Urinary bladder (tissue), 4 donors: ENCODE data around the gene FAM180B. TPM values are rescaled to one million over a fixed set of nuclear protein-coding genes. Genes with fewer than 3 reads are reported as not detected.

Source experiments
- DNase-seq: peaks from one replicate; pipeline ENCODE4 v3.0.0-alpha.2; 2015; ENCODE audit errors: extremely low spot score
- H3K27ac ChIP-seq: one replicate; pipeline ENCODE4 v1.5.1; 2013; ENCODE audit warnings: low read depth, mild to moderate bottlenecking, moderate library complexity
- H3K36me3 ChIP-seq: one replicate; pipeline ENCODE4 v1.6.1; 2013; ENCODE audit warnings: mild to moderate bottlenecking, moderate library complexity; ENCODE audit not compliant: insufficient read depth
- H3K4me1 ChIP-seq: one replicate; pipeline ENCODE4 v1.6.1; 2013; ENCODE audit warnings: mild to moderate bottlenecking, moderate library complexity; ENCODE audit not compliant: insufficient read depth
- H3K4me3 ChIP-seq: one replicate; pipeline ENCODE4 v1.5.1; 2013; ENCODE audit warnings: low read depth, low read length
- WGBS: extraction: QIAGEN DNeasy Blood & Tissue Kit; methylation state at CpG from one replicate; pipeline ENCODE4 v1.1.7; 2013; 5-methylcytosine and 5-hydroxymethylcytosine counted together
- polyA plus RNA-seq: library from polyadenylated mRNA; stranded (reverse); fragments of 200-250 nt; gene quantifications from one replicate; pipeline ENCODE4 v1.2.3, GENCODE V29; 2013
- total RNA-seq: library from RNA; depleted of rRNA; stranded (reverse); fragments of >200 nt; gene quantifications from one replicate; pipeline ENCODE4 v1.2.3, GENCODE V29; 2014
- donor health status: healthy with polysubstance abuse.
- donor health status: healthy.

Gene FAM180B
- total and polyA plus RNA-seq, 2 donors = 0.10 to 0.32 TPM

- 88% methylated on average over 11 of the region's 11 CpGs for WGBS
- no peaks in the 10 kb centered on the region for H3K4me1 ChIP-seq
- H3K27ac ChIP-seq = no peak overlapping the region
- peaks cover 5% of the 10 kb centered on the region for H3K36me3 ChIP-seq
- H3K4me3 ChIP-seq = no peak overlapping the region
- DNase-seq = no peak
Measured at GRCh38 chr11:47573321-47573720, 13.2 kb upstream of the FAM180B start.

- DNase-seq = no peak
- H3K4me1 ChIP-seq = no peaks in the 10 kb centered on the region
- H3K27ac ChIP-seq = no peak overlapping the region
- peaks cover 1% of the 10 kb centered on the region for H3K36me3 ChIP-seq
- 41% methylated on average over 13 of the region's 13 CpGs for WGBS
- H3K4me3 ChIP-seq = no peak overlapping the region
Measured at GRCh38 chr11:47577460-47578041, 8.9 kb upstream of the FAM180B start.

- Histone ChIP-seq H3K27ac (peak within 1 kb of the TSS; percentile 81), H3K4me1 (no peaks in the 10 kb centered on the region), H3K4me3 (peak within 1 kb of the TSS; percentile 88), H3K36me3 (no peaks in the 10 kb centered on the region)
- WGBS = under 1% methylated on average over 72 of the region's 72 CpGs
- peak; percentile 85 for DNase-seq
Measured at GRCh38 chr11:47578524-47579494, 7.7 kb upstream of the FAM180B start, which contains the start of the genes KBTBD4 and NDUFS3. KBTBD4 (minus strand) TSS chr11:47578970; CDS start chr11:47578951, 19 bp downstream. NDUFS3 (plus strand) TSS chr11:47579074; CDS start chr11:47579092, 18 bp downstream.

GRCh38 chr11:47583844-47584243, 2.6 kb upstream of the FAM180B start:
- Histone ChIP-seq H3K4me3 (no peak overlapping the region), H3K36me3 (no peaks in the 10 kb centered on the region), H3K27ac (no peak overlapping the region), H3K4me1 (no peaks in the 10 kb centered on the region)
- no peak for DNase-seq
- 83% methylated on average over 5 of the region's 5 CpGs for whole genome bisulfite sequencing

GRCh38 chr11:47587039-47587716, 700 bp downstream of the FAM180B start:
- Histone ChIP-seq H3K4me1 (no peaks in the 10 kb centered on the region), H3K27ac (no peak overlapping the region), H3K36me3 (no peaks in the 10 kb centered on the region), H3K4me3 (no peak overlapping the region)
- WGBS = 72% methylated on average over 6 of the region's 6 CpGs
- no peak for DNase-seq

- no peak for DNase-seq
- Histone ChIP-seq H3K4me1 (no peaks in the 10 kb centered on the region), H3K4me3 (no peak overlapping the region), H3K36me3 (no peaks in the 10 kb centered on the region), H3K27ac (no peak overlapping the region)
- WGBS = 72% methylated on average over 14 of the region's 14 CpGs
Measured at GRCh38 chr11:47587723-47588326, 1.3 kb downstream of the FAM180B start.

- Histone ChIP-seq H3K36me3 (no peaks in the 10 kb centered on the region), H3K27ac (no peak overlapping the region), H3K4me3 (peak overlapping the region; percentile 35), H3K4me1 (no peaks in the 10 kb centered on the region)
- DNase-seq = no peak
- 76% methylated on average over 11 of the region's 11 CpGs for WGBS
Measured at GRCh38 chr11:47589118-47589517, 2.6 kb downstream of the FAM180B start.

GRCh38 chr11:47589584-47589976, 3.1 kb downstream of the FAM180B start:
- WGBS = 28% methylated on average over 51 of the region's 51 CpGs
- Histone ChIP-seq H3K4me3 (peak overlapping the region; percentile 35), H3K4me1 (no peaks in the 10 kb centered on the region), H3K36me3 (no peaks in the 10 kb centered on the region), H3K27ac (no peak overlapping the region)
- DNase-seq = no peak

GRCh38 chr11:47589977-47590861, 3.7 kb downstream of the FAM180B start:
- Histone ChIP-seq H3K36me3 (no peaks in the 10 kb centered on the region), H3K4me1 (no peaks in the 10 kb centered on the region), H3K27ac (no peak overlapping the region), H3K4me3 (peak overlapping the region; percentile 35)
- DNase-seq = no peak
- 32% methylated on average over 122 of the region's 122 CpGs for WGBS

- Histone ChIP-seq H3K27ac (no peak overlapping the region), H3K36me3 (no peaks in the 10 kb centered on the region), H3K4me3 (no peak overlapping the region), H3K4me1 (no peaks in the 10 kb centered on the region)
- WGBS = 55% methylated on average over 7 of the region's 7 CpGs
- no peak for DNase-seq
Measured at GRCh38 chr11:47591764-47592163, 5.3 kb downstream of the FAM180B start.

GRCh38 chr11:47592251-47592650, 5.8 kb downstream of the FAM180B start:
- Histone ChIP-seq H3K36me3 (no peaks in the 10 kb centered on the region), H3K4me1 (no peaks in the 10 kb centered on the region), H3K4me3 (no peak overlapping the region), H3K27ac (no peak overlapping the region)
- WGBS = 59% methylated on average over 4 of the region's 4 CpGs
- no peak for DNase-seq

GRCh38 chr11:47592970-47593369, 6.5 kb downstream of the FAM180B start:
- H3K27ac ChIP-seq = no peak overlapping the region
- no peak for DNase-seq
- no peak overlapping the region for H3K4me3 ChIP-seq
- H3K36me3 ChIP-seq = no peaks in the 10 kb centered on the region
- no peaks in the 10 kb centered on the region for H3K4me1 ChIP-seq
- 75% methylated on average over 2 of the region's 2 CpGs for WGBS
